ENCODE data around the gene IL1RAPL1.

GRCh38 chrX:29671421-29671820 lies 1084.2 kb downstream of the IL1RAPL1 start:
- TF ChIP-seq CTCF (IDR thresholded peaks at IDR 0.05 in 4 of 5, conservative IDR thresholded peaks at IDR 0.05 in 1 of 5), result no peak
- TF ChIP-seq POLR2A (IDR thresholded peaks at IDR 0.05), result no peak

Data from gastrocnemius medialis (tissue), 4 donors.